ENCODE results near the gene GPR78. TPM values are rescaled to one million over a fixed set of nuclear protein-coding genes. Genes with fewer than 3 reads are reported as not detected.

GPR78 gene
- total and polyA plus RNA-seq, 2 of the 13 experiments (the other 11 are each of a cell fraction or from before 2014, with no cell fraction given), result 0.01 to 0.07 TPM

GRCh38 chr4:8588196-8588470 is 7.9 kb downstream of the GPR78 start:
- DNase-seq (ENCODE audit: low spot score) (no peak), ATAC-seq (no peak), FAIRE-seq (no peak)
- Histone ChIP-seq H3K4me3 (replicated peaks in 1 of 3; ENCODE audit: insufficient read depth in 1 of 3, low read depth in 2 of 3, low read length in 3 of 3) (no peak overlapping the region), H3K27me3 (ENCODE audit: control insufficient read depth in 1 of 2, insufficient read depth in 2 of 2, low read length in 2 of 2) (peaks cover 14 to 57% of the 10 kb centered on the region in 2 experiments), H2AFZ (ENCODE audit: low read length) (no peak overlapping the region), H3K27ac (ENCODE audit: extremely low read length, insufficient read depth, low read length) (no peak overlapping the region), H3K9me3 (ENCODE audit: low read length) (no peaks in the 10 kb centered on the region), H3K36me3 (replicated peaks in 1 of 2; ENCODE audit: control insufficient read depth in 1 of 2, insufficient read depth in 2 of 2, low read length in 2 of 2) (no peaks in the 10 kb centered on the region), H3K9ac (ENCODE audit: insufficient read depth, low read depth, low read length) (no peak overlapping the region), H3K79me2 (ENCODE audit: insufficient read depth, low read length) (no peaks in the 10 kb centered on the region), H4K20me1 (ENCODE audit: insufficient read depth, low read length) (no peaks in the 10 kb centered on the region), H3K4me2 (ENCODE audit: low read depth, low read length) (no peak overlapping the region), H3K4me1 (ENCODE audit: insufficient read depth, low read length) (0 out of 2 replicates have a peak, but pooled peaks cover 8% of the 10 kb centered on the region)
- BruUV-seq (replicated peaks), result no TSS peak
- POLR2A ChIA-PET, result no interaction called here
- intact Hi-C loops (cut with micrococcal nuclease; ENCODE audit: unreplicated experiment) (no loop called here), in situ Hi-C loops (cut with HindIII; ENCODE audit: extremely low pct_ligation_motif_present, low pct_unique_long_range_greater_than_20kb) (no loop called here)
- CTCF ChIA-PET (ENCODE audit: low intra/inter-chr PET ratio, low total read pairs), result no interaction called here
- 25% methylated on average over 2 of the region's 2 CpGs for WGBS (ENCODE audit: low lambda C conversion rate)
- TF ChIP-seq PPARG (CRISPR knock-in tag; conservative IDR thresholded peaks at IDR 0.05) (no peak), ZNF30 (CRISPR knock-in tag; IDR thresholded peaks at IDR 0.05) (no peak), ZNF12 (CRISPR knock-in tag; IDR thresholded peaks at IDR 0.05) (no peak), BATF2 (CRISPR knock-in tag; IDR thresholded peaks at IDR 0.05) (no peak), ARNT2 (CRISPR knock-in tag; IDR thresholded peaks at IDR 0.05; ENCODE audit: low read depth) (no peak), CCAR2 (optimal IDR thresholded peaks at IDR 0.05; ENCODE audit: low read depth, low read length) (no peak), PLRG1 (conservative IDR thresholded peaks at IDR 0.05) (no peak), NCOA1 (CRISPR knock-in tag; IDR thresholded peaks at IDR 0.05) (no peak), ZBTB25 (CRISPR knock-in tag; IDR thresholded peaks at IDR 0.05) (no peak), TCF7L2 (IDR thresholded peaks at IDR 0.05; ENCODE audit: low read depth, low read length) (no peak), ZNF317 (CRISPR knock-in tag; IDR thresholded peaks at IDR 0.05) (no peak), ZNF446 (CRISPR knock-in tag; IDR thresholded peaks at IDR 0.05) (no peak)
- TF ChIP-seq, protein P1, sequence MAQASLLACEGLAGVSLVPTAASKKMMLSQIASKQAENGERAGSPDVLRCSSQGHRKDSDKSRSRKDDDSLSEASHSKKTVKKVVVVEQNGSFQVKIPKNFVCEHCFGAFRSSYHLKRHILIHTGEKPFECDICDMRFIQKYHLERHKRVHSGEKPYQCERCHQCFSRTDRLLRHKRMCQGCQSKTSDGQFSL (CRISPR knock-in tag; IDR thresholded peaks at IDR 0.05), result no peak
